ENCODE results near the gene SPATA46.

SPATA46 gene

GRCh38 chr1:162391790-162392563, 15.3 kb upstream of the SPATA46 start:
- DNase-seq (ENCODE audit: extremely low read depth in 1 of 2, low read depth in 1 of 2) = no peak

- DNase-seq (ENCODE audit: extremely low read depth in 1 of 2, low read depth in 1 of 2) = no peak
Observed at GRCh38 chr1:162390396-162391185, 13.9 kb upstream of the SPATA46 start.

- DNase-seq (ENCODE audit: extremely low read depth in 1 of 2, low read depth in 1 of 2) = no peak
Observed at GRCh38 chr1:162389971-162390370, 13.3 kb upstream of the SPATA46 start.

GRCh38 chr1:162389021-162389818, 12.6 kb upstream of the SPATA46 start:
- no peak for DNase-seq (ENCODE audit: extremely low read depth in 1 of 2, low read depth in 1 of 2)

GRCh38 chr1:162388615-162389014, 12.0 kb upstream of the SPATA46 start:
- DNase-seq (ENCODE audit: extremely low read depth in 1 of 2, low read depth in 1 of 2) = no peak

GRCh38 chr1:162388083-162388594, 11.5 kb upstream of the SPATA46 start:
- no peak for DNase-seq (ENCODE audit: extremely low read depth in 1 of 2, low read depth in 1 of 2)

- no peak for DNase-seq (ENCODE audit: extremely low read depth in 1 of 2, low read depth in 1 of 2)
Observed at GRCh38 chr1:162387226-162388082, 10.8 kb upstream of the SPATA46 start.

- no peak for DNase-seq (ENCODE audit: extremely low read depth in 1 of 2, low read depth in 1 of 2)
Observed at GRCh38 chr1:162386292-162387225, 9.9 kb upstream of the SPATA46 start.

GRCh38 chr1:162385702-162386101, 9.0 kb upstream of the SPATA46 start:
- no peak for DNase-seq (ENCODE audit: extremely low read depth in 1 of 2, low read depth in 1 of 2)

GRCh38 chr1:162385280-162385623, 8.6 kb upstream of the SPATA46 start:
- no peak for DNase-seq (ENCODE audit: extremely low read depth in 1 of 2, low read depth in 1 of 2)

- DNase-seq (ENCODE audit: extremely low read depth in 1 of 2, low read depth in 1 of 2) = no peak
Observed at GRCh38 chr1:162384601-162385279, 8.1 kb upstream of the SPATA46 start.

- DNase-seq (ENCODE audit: extremely low read depth in 1 of 2, low read depth in 1 of 2) = no peak
Observed at GRCh38 chr1:162384116-162384515, 7.5 kb upstream of the SPATA46 start.

- DNase-seq (ENCODE audit: extremely low read depth in 1 of 2, low read depth in 1 of 2) = no peak
Observed at GRCh38 chr1:162383516-162383915, 6.9 kb upstream of the SPATA46 start.

- DNase-seq (ENCODE audit: extremely low read depth in 1 of 2, low read depth in 1 of 2) = no peak
Observed at GRCh38 chr1:162383091-162383490, 6.4 kb upstream of the SPATA46 start.

- no peak for DNase-seq (ENCODE audit: extremely low read depth in 1 of 2, low read depth in 1 of 2)
Observed at GRCh38 chr1:162381941-162382750, 5.5 kb upstream of the SPATA46 start.

GRCh38 chr1:162381383-162381782, 4.7 kb upstream of the SPATA46 start, which contains the start of gene C1orf226:
TSS of gene C1orf226 (plus strand) at chr1:162381728. CDS start at chr1:162381902, 174 bp downstream.
- DNase-seq (ENCODE audit: extremely low read depth in 1 of 2, low read depth in 1 of 2) = no peak

GRCh38 chr1:162380061-162380846, 3.6 kb upstream of the SPATA46 start:
- no peak for DNase-seq (ENCODE audit: extremely low read depth in 1 of 2, low read depth in 1 of 2)

Measured in stimulated activated CD8-positive, alpha-beta memory T cell treated with anti-CD3 and anti-CD28 coated beads, Interleukin-7, amount 100 ng/mL, for 48 hours (primary cell).